DND-41 (cell line): ENCODE results near the gene CD300LD.

ENCODE experiments used
- ATAC-seq: fragments of 200-7000 bp; cut with Tn5 transposase; 3 replicates; pipeline ENCODE4 v1.9.1; 2021; ENCODE audit warnings: low read depth; ENCODE audit not compliant: insufficient read depth
- DNase-seq: peaks from one replicate; pipeline ENCODE4 v3.0.0-alpha.2; 2020
- H2AFZ ChIP-seq: 2 replicates; pipeline ENCODE4 v1.6.0; 2012; ENCODE audit warnings: low read depth, low read length
- H3K27ac ChIP-seq: 2 replicates; pipeline ENCODE4 v1.5.1; 2012; ENCODE audit warnings: low read length, inconsistent platforms
- H3K27me3 ChIP-seq: fragments of 200-600 bp; sonication (generic); 2 replicates; pipeline ENCODE4 v1.6.0; 2012; ENCODE audit warnings: low read length, mild to moderate bottlenecking, inconsistent platforms; ENCODE audit not compliant: insufficient read depth, poor library complexity
- H3K36me3 ChIP-seq: 2 replicates; pipeline ENCODE4 v1.5.1; 2012; ENCODE audit warnings: low read length, inconsistent platforms; ENCODE audit not compliant: insufficient read depth
- H3K4me1 ChIP-seq: 2 replicates; pipeline ENCODE4 v1.5.1; 2012; ENCODE audit warnings: mild to moderate bottlenecking, low read length; ENCODE audit not compliant: insufficient read depth
- H3K4me2 ChIP-seq: 2 replicates; pipeline ENCODE4 v1.6.0; 2012; ENCODE audit warnings: mild to moderate bottlenecking, moderate library complexity, low read length, inconsistent platforms; ENCODE audit not compliant: insufficient read depth
- H3K4me3 ChIP-seq, 2 experiments: fragments of 200-600 bp in 1 of 2; shearing (Covaris generic) in 1 of 2; 2 replicates each; pipeline ENCODE4 v1.5.1; 2012 to 2016; ENCODE audit warnings: inconsistent platforms in 2 of 2, low read length in 2 of 2, mild to moderate bottlenecking in 2 of 2, low read depth in 1 of 2, moderate library complexity in 1 of 2
- H3K79me2 ChIP-seq: 2 replicates; pipeline ENCODE4 v1.6.0; 2012; ENCODE audit warnings: low read length, inconsistent platforms; ENCODE audit not compliant: insufficient read depth
- H3K9ac ChIP-seq: 2 replicates; pipeline ENCODE4 v1.6.0; 2012; ENCODE audit warnings: low read depth, mild to moderate bottlenecking, inconsistent platforms, low read length, moderate library complexity
- H3K9me3 ChIP-seq: 2 replicates; pipeline ENCODE4 v1.5.1; 2012; ENCODE audit warnings: low read length, moderate library complexity, mild to moderate bottlenecking, inconsistent platforms; ENCODE audit not compliant: insufficient read depth, severe bottlenecking
- H4K20me1 ChIP-seq: 2 replicates; pipeline ENCODE4 v1.6.0; 2012; ENCODE audit warnings: low read length; ENCODE audit not compliant: insufficient read depth
- EZH2 ChIP-seq: IDR thresholded peaks from 3 replicates; pipeline ENCODE4 v1.6.1; 2012; ENCODE audit warnings: borderline replicate concordance, low read depth, mild to moderate bottlenecking, moderate library complexity, low read length, inconsistent platforms; ENCODE audit not compliant: severe bottlenecking
- TF ChIP-seq, protein P1 (sequence below): IDR thresholded peaks from 2 replicates; pipeline ENCODE4 v1.5.1; 2012; ENCODE audit warnings: borderline replicate concordance, low read length, moderate library complexity, mild to moderate bottlenecking; ENCODE audit not compliant: poor library complexity, severe bottlenecking; ENCODE audit errors: extremely low read depth

The CD300LD gene

GRCh38 chr17:74544991-74545842 lies 46.9 kb downstream of the CD300LD start:
- no peak overlapping the region for H3K27ac ChIP-seq
- no peaks in the 10 kb centered on the region for H3K79me2 ChIP-seq
- no peaks in the 10 kb centered on the region for H3K9me3 ChIP-seq
- H3K9ac ChIP-seq: no peak overlapping the region
- no peak for ATAC-seq
- H3K4me1 ChIP-seq: 0 out of 2 replicates have a peak, but pooled peaks cover 3% of the 10 kb centered on the region
- H3K36me3 ChIP-seq: no peaks in the 10 kb centered on the region
- H3K27me3 ChIP-seq: no peaks in the 10 kb centered on the region
- H2AFZ ChIP-seq: no peak overlapping the region
- no peak overlapping the region for H3K4me3 ChIP-seq
- H3K4me2 ChIP-seq: no peak overlapping the region
- H4K20me1 ChIP-seq: 0 out of 2 replicates have a peak, but pooled peaks cover 4% of the 10 kb centered on the region
- DNase-seq: no peak
- TF ChIP-seq EZH2: no peak
- TF ChIP-seq, protein P1, sequence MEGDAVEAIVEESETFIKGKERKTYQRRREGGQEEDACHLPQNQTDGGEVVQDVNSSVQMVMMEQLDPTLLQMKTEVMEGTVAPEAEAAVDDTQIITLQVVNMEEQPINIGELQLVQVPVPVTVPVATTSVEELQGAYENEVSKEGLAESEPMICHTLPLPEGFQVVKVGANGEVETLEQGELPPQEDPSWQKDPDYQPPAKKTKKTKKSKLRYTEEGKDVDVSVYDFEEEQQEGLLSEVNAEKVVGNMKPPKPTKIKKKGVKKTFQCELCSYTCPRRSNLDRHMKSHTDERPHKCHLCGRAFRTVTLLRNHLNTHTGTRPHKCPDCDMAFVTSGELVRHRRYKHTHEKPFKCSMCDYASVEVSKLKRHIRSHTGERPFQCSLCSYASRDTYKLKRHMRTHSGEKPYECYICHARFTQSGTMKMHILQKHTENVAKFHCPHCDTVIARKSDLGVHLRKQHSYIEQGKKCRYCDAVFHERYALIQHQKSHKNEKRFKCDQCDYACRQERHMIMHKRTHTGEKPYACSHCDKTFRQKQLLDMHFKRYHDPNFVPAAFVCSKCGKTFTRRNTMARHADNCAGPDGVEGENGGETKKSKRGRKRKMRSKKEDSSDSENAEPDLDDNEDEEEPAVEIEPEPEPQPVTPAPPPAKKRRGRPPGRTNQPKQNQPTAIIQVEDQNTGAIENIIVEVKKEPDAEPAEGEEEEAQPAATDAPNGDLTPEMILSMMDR: no peak

DNA sequence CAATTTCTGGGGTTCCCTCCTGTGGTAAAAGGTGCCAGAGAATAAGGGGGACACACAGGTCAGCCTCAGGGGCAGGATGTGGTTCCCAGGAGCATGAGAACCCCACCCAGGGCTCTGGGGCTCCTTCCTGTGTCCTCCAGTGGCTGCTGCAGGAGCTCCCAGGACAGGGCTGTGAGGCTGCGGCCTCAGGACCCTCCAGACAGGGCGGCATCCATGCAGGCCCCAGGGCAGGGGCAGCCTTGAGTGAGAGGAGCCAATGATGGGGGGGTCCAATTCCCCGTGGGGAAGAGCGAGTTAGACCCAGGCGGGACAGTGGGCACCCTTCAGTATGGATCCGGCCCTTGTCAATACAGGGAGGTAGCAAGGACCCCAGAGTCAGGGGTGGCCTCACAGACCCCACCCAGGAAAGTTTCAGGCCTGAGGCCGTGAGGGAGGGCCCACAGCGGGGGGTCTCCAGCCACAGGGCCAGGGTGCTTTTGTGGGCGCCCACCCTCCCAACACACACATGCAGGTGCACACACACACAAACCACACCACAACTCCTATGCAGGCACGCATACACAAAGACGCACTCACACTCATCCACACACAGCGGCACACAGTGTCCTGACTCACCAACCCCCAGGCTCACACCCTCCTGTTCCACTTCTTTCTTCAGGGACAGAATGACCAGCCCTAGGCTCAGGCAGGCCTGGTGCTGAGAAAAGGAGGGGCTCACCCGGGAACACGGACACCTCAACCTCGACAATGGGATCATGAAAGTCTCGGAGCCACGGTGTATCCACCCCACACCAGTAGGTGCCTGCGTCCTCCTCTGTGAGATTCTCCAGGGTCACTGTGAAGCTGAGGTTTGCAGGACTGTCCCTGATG lies 48.0 kb downstream of the CD300LD start:
- Histone ChIP-seq H3K27ac (no peak overlapping the region), H3K79me2 (no peaks in the 10 kb centered on the region), H3K4me3 (no peak overlapping the region), H2AFZ (no peak overlapping the region), H3K9me3 (no peaks in the 10 kb centered on the region), H3K27me3 (peaks cover 2% of the 10 kb centered on the region), H3K36me3 (no peaks in the 10 kb centered on the region), H3K9ac (no peak overlapping the region), H4K20me1 (0 out of 2 replicates have a peak, but pooled peaks cover 4% of the 10 kb centered on the region), H3K4me2 (no peak overlapping the region), H3K4me1 (0 out of 2 replicates have a peak, but pooled peaks cover 3% of the 10 kb centered on the region)
- ATAC-seq (no peak), DNase-seq (no peak)
- TF ChIP-seq EZH2: no peak
- TF ChIP-seq, protein P1: no peak

DNA sequence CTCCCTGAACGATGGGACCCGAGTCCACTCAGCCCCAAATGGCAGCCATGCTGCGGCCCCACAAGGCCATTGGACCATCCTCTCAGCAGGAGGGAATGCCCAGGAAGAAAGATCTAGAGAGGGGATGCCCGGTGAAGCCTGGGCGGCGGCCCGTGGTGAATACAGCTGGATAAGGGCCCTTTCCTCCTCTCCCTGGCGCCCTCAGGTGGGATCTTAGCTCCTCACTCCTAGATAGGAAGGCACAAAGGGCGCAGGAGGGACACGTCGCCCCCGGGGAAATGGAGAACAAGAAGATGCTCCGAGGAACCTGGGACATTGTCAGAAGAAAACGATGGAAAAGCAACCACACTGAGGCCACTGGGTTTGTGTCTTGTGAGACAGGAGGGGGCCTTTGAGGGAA lies 48.7 kb downstream of the CD300LD start:
- H3K36me3 ChIP-seq: no peaks in the 10 kb centered on the region
- no peaks in the 10 kb centered on the region for H3K79me2 ChIP-seq
- DNase-seq (no peak), ATAC-seq (no peak)
- 0 out of 2 replicates have a peak, but pooled peaks cover 4% of the 10 kb centered on the region for H4K20me1 ChIP-seq
- H3K27ac ChIP-seq: no peak overlapping the region
- no peak overlapping the region for H3K4me3 ChIP-seq
- H3K27me3 ChIP-seq: peaks cover 6% of the 10 kb centered on the region
- no peak overlapping the region for H2AFZ ChIP-seq
- no peak overlapping the region for H3K4me2 ChIP-seq
- H3K9me3 ChIP-seq: no peaks in the 10 kb centered on the region
- H3K4me1 ChIP-seq: 0 out of 2 replicates have a peak, but pooled peaks cover 3% of the 10 kb centered on the region
- no peak overlapping the region for H3K9ac ChIP-seq
- TF ChIP-seq EZH2: no peak
- TF ChIP-seq, protein P1: no peak
